ENCODE data around the gene YBX1. TPM values are rescaled to one million over a fixed set of nuclear protein-coding genes. Genes with fewer than 3 reads are reported as not detected.
A peak's percentile ranks its signal among the peaks of the same experiment; 100 is the strongest.

Gene YBX1
- total RNA-seq, 4 donors from 2014 or later: 327 to 396 (median 357) TPM

DNA sequence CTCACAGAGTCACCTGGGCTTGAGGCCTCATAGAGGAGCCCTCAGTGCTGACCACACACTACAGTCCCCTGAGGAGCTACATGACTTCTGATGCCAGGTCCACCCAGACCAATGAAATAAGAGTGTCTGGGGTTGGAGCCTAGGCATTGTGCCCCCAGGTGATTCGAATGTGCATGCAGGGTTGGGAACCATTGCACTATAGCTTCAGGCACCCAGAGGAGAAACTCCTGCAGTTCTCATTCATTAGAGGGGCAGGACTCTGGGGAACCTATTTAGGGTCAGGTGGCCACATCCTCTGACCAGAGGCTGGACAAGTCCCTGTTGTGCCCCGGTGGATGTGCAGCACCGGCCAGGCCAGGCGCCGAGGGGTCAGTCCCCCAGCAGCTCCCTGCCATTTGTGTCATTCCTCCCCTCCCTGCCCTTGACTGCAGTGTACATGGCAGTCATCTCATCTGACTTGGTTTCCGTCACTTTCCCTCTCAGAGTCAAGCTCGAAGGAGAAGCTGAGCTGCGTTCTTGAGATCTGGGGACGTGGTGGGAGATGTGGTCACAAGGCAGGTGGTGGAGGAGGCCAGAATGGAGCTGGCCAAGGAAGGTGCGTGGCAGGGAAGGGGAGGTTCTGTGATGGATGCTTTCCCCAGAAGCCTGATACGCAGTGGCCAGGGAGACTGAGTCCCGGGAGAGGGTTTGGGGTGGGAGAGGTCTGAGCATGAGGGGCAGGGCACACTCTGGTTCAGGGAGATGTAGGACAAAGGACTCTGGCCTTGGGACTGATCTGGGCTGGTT, 51.4 kb downstream of the YBX1 start:
- Histone ChIP-seq H3K9me3 (no peaks in the 10 kb centered on the region), H3K36me3 (no peaks in the 10 kb centered on the region), H3K4me3 (no peak overlapping the region), H3K27ac (no peak overlapping the region), H3K27me3 (no peaks in the 10 kb centered on the region), H3K4me1 (peaks cover 29% of the 10 kb centered on the region)
- TF ChIP-seq, protein P1, sequence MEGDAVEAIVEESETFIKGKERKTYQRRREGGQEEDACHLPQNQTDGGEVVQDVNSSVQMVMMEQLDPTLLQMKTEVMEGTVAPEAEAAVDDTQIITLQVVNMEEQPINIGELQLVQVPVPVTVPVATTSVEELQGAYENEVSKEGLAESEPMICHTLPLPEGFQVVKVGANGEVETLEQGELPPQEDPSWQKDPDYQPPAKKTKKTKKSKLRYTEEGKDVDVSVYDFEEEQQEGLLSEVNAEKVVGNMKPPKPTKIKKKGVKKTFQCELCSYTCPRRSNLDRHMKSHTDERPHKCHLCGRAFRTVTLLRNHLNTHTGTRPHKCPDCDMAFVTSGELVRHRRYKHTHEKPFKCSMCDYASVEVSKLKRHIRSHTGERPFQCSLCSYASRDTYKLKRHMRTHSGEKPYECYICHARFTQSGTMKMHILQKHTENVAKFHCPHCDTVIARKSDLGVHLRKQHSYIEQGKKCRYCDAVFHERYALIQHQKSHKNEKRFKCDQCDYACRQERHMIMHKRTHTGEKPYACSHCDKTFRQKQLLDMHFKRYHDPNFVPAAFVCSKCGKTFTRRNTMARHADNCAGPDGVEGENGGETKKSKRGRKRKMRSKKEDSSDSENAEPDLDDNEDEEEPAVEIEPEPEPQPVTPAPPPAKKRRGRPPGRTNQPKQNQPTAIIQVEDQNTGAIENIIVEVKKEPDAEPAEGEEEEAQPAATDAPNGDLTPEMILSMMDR (IDR thresholded peaks at IDR 0.05): no peak
- no peak for TF ChIP-seq EP300 (IDR thresholded peaks at IDR 0.05)
- TF ChIP-seq POLR2A (IDR thresholded peaks at IDR 0.05): no peak
- TF ChIP-seq POLR2AphosphoS5 (IDR thresholded peaks at IDR 0.05): no peak
- 89% methylated on average over 9 of the region's 12 CpGs for WGBS
- DNase-seq (ENCODE audit: low spot score in 2 of 2): peak in 1 of 2 donors; percentile 40

DNA sequence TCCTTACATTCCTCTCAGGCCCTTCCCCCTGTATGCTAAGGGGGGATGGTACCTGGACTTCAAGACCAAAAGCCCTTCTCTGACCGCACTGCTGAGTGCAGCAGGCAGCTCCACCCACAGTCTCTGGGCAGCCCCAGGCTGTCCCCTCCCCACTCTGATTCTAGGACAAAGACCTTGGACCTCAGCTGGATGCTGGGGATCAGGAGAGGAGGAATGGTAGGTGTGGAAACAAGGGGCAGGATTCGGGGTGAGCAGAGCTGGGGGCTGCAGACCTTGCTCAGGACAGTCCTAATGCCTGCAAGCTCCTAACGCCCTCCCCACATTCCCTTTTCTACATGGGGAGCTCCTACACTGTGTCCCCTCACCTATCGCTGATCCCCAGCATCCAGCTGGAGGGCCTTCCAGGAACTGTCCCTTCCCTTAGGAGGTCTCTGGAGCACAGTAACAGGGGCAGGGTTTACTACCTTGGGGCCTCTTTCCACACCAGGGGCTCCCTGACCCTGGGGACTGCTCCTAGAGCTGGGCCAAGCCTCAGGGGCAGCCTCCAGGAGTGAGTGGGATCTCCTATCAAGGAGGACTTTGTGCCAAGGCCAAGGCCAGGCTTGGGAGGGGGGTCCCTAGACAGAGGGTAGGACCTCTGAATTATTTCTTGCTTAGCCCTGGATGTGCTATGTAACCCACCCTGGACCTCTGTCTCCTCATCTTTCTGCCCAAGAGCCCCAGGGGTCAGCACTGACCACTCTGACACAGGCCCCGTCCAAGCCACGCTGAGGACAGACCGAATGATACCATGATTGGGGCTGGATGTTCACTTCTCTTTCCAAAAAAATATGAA, 52.2 kb downstream of the YBX1 start:
- Histone ChIP-seq H3K4me1 (peaks cover 29% of the 10 kb centered on the region), H3K27me3 (no peaks in the 10 kb centered on the region), H3K36me3 (no peaks in the 10 kb centered on the region), H3K27ac (no peak overlapping the region), H3K4me3 (no peak overlapping the region), H3K9me3 (no peaks in the 10 kb centered on the region)
- peak in 1 of 2 donors; percentile 14 for DNase-seq (ENCODE audit: low spot score in 2 of 2)
- 94% methylated on average over 6 of the region's 7 CpGs for WGBS
- TF ChIP-seq POLR2A (IDR thresholded peaks at IDR 0.05): no peak
- TF ChIP-seq EP300 (IDR thresholded peaks at IDR 0.05): no peak
- no peak for TF ChIP-seq POLR2AphosphoS5 (IDR thresholded peaks at IDR 0.05)
- TF ChIP-seq, protein P1 (IDR thresholded peaks at IDR 0.05): no peak

DNA sequence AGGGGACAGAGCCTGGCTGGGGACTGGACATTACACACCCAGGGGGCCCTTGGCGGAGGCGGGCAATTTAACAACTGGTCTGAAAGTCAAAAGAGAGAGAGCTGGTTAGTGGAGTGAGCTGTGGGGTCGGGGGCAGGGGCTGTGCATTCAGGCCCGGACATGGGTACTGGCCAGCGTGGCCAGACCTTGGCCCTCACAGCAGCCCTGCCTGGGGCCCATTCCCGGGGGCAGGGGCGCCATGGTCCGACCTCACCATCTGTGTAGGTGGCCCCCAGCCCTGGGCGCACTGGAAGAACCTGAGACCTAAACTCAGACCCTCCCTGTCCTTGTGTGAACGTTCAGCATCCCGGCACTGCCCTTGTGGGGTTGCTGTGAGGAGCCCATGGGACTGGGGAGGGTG, 52.8 kb downstream of the YBX1 start:
- Histone ChIP-seq H3K27me3 (no peaks in the 10 kb centered on the region), H3K4me3 (no peak overlapping the region), H3K9me3 (no peaks in the 10 kb centered on the region), H3K27ac (no peak overlapping the region), H3K36me3 (no peaks in the 10 kb centered on the region), H3K4me1 (peaks cover 33% of the 10 kb centered on the region)
- TF ChIP-seq POLR2AphosphoS5 (IDR thresholded peaks at IDR 0.05) (no peak), EP300 (IDR thresholded peaks at IDR 0.05) (no peak), POLR2A (IDR thresholded peaks at IDR 0.05) (no peak)
- TF ChIP-seq, protein P1 (IDR thresholded peaks at IDR 0.05): no peak
- WGBS: 81% methylated on average over 7 of the region's 11 CpGs
- DNase-seq (ENCODE audit: low spot score in 2 of 2): no peak

DNA sequence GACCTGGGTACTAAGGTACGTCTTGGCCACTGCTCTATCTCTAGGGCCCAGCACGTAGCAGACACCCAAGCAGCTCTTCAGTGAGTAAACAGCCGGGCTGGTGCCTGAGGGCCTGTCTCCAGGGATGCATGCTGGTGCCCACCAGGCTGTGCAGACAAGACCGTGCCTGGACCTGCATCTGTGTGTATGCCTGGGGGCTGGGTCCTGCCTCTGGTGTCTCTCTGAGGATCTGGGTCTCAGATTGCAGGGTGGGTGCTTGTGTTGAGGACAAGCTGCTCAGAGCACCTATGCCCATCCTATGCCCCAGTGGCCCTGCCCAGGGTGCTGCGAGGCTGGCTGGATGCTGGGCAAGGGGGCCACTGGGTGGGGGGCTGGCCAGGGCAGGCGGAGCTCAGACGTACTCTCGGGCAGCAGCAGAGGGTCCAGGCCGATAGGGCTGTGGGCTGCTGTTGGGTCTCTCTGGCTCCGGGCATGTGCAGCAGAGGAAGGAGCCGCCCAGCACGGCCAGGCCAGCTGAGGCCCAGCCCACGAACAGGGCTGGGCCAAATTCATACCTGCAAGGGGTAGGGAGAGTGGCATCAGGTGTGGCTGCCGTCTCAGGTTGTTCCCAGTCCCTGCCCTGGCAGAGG, 53.4 kb downstream of the YBX1 start:
- Histone ChIP-seq H3K4me3 (no peak overlapping the region), H3K36me3 (no peaks in the 10 kb centered on the region), H3K9me3 (no peaks in the 10 kb centered on the region), H3K27ac (no peak overlapping the region), H3K27me3 (no peaks in the 10 kb centered on the region), H3K4me1 (peaks cover 37% of the 10 kb centered on the region)
- no CpG with 5 or more reads among the region's 14 CpGs for WGBS
- TF ChIP-seq EP300 (IDR thresholded peaks at IDR 0.05) (no peak), POLR2A (IDR thresholded peaks at IDR 0.05) (no peak)
- DNase-seq (ENCODE audit: low spot score in 2 of 2): peak in 1 of 2 donors; percentile 58

DNA sequence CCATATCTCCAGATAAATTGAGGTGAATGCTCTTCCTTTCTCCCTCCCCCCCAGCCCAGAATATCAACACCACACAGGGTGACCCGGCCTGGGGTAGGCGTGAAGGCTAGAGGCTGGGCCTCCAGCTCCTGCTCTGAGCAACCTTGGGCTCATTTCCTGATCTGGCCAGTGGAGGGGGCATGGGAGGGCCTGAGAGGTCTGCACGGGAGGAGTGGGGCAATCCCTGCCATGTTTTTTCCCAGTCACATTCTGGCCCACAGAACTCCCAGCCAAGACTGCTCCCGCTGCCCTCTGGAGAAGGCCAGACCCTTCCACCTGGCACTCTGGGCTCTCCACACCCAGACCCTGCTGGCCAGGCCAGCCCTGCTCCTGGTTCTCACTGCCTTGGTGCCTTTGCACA, 53.9 kb downstream of the YBX1 start:
- DNase-seq (ENCODE audit: low spot score in 2 of 2): peak in 1 of 2 donors; percentile 42

More for the DNA sequence above, 53.9 kb downstream of the YBX1 start:
- WGBS: 41% methylated on average over 4 of the region's 4 CpGs
- Histone ChIP-seq H3K36me3 (no peaks in the 10 kb centered on the region), H3K27ac (no peak overlapping the region), H3K27me3 (no peaks in the 10 kb centered on the region), H3K4me3 (no peak overlapping the region), H3K4me1 (peaks cover 37% of the 10 kb centered on the region), H3K9me3 (no peaks in the 10 kb centered on the region)
- TF ChIP-seq EP300 (IDR thresholded peaks at IDR 0.05) (no peak), POLR2A (IDR thresholded peaks at IDR 0.05) (no peak), POLR2AphosphoS5 (IDR thresholded peaks at IDR 0.05) (no peak)
- TF ChIP-seq, protein P1 (IDR thresholded peaks at IDR 0.05): no peak
